ENCODE measurements around the gene DCST2. TPM values are rescaled to one million over a fixed set of nuclear protein-coding genes. Genes with fewer than 3 reads are reported as not detected.
"Not testable (repeated sequence)": the region's sequence is repeated elsewhere in the genome, so short reads cannot be mapped to it uniquely, and the experiment has no call there.

Gene DCST2
- total RNA-seq, 2 donors from 2014 or later = 0.48 to 1.1 TPM

GRCh38 chr1:155004352-155005075 is 29.1 kb downstream of the DCST2 start:
- no peak for DNase-seq (ENCODE audit: low spot score)
- intact Hi-C loops (cut with DNase I) = loop anchor here in 1 of 2 donors (5.0 kb wide), 1 partner anchor 42 kb away; the partner anchor contains the start of gene PYGO2

GRCh38 chr1:155003766-155004351 is 29.7 kb downstream of the DCST2 start:
- peak; percentile 90 for DNase-seq (ENCODE audit: low spot score)
- intact Hi-C loops (cut with DNase I) = loop anchor here in 1 of 2 donors (2.0 kb wide), 1 partner anchor 47 kb away; the partner anchor contains the start of gene ADAM15

GRCh38 chr1:155003227-155003765 is 30.3 kb downstream of the DCST2 start:
- no peak for DNase-seq (ENCODE audit: low spot score)
- intact Hi-C loops (cut with DNase I) = loop anchor here in 1 of 2 donors (2.0 kb wide), 1 partner anchor 48 kb away; the partner anchor contains the start of gene ADAM15

- DNase-seq (ENCODE audit: low spot score) = no peak
- intact Hi-C loops (cut with DNase I) = loop anchor here (1.0 to 2.0 kb wide), 2 partner anchors 48 kb away; partner anchors contain the start of gene ADAM15 (in 1 of the 2)
Observed at GRCh38 chr1:155002464-155003226, 30.9 kb downstream of the DCST2 start, which contains the start of gene ZBTB7B. Gene ZBTB7B, plus strand, starts transcription at chr1:155002802. Its CDS starts 11,859 bp downstream, at chr1:155014661.

GRCh38 chr1:155001675-155002463 is 31.7 kb downstream of the DCST2 start:
- peak; percentile 100 for DNase-seq (ENCODE audit: low spot score)
- intact Hi-C loops (cut with DNase I) = loop anchor here (1.0 to 2.0 kb wide), 2 partner anchors 48 to 49 kb away; partner anchors contain the start of gene ADAM15 (in 1 of the 2)

- DNase-seq (ENCODE audit: low spot score) = no peak
- intact Hi-C loops (cut with DNase I) = no loop called here
Observed at GRCh38 chr1:155001425-155001674, 32.2 kb downstream of the DCST2 start.

- peak; percentile 95 for DNase-seq (ENCODE audit: low spot score)
- intact Hi-C loops (cut with DNase I) = no loop called here
Observed at GRCh38 chr1:155000726-155001424, 32.7 kb downstream of the DCST2 start.

GRCh38 chr1:155000411-155000725 is 33.2 kb downstream of the DCST2 start:
- DNase-seq (ENCODE audit: low spot score) = peak; percentile 81
- intact Hi-C loops (cut with DNase I) = no loop called here

- intact Hi-C loops (cut with DNase I) = no loop called here
- DNase-seq (ENCODE audit: low spot score) = peak; percentile 80
Observed at GRCh38 chr1:154999571-155000410, 33.8 kb downstream of the DCST2 start.

GRCh38 chr1:154998818-154999570 is 34.6 kb downstream of the DCST2 start:
- DNase-seq (ENCODE audit: low spot score) = peak; percentile 92
- intact Hi-C loops (cut with DNase I) = no loop called here

GRCh38 chr1:154998201-154998780 is 35.3 kb downstream of the DCST2 start:
- intact Hi-C loops (cut with DNase I) = no loop called here
- peak; percentile 52 for DNase-seq (ENCODE audit: low spot score)

GRCh38 chr1:154996966-154997701 is 36.4 kb downstream of the DCST2 start:
- intact Hi-C loops (cut with DNase I) = no loop called here
- DNase-seq (ENCODE audit: low spot score) = peak; percentile 47

- intact Hi-C loops (cut with DNase I) = not testable (repeated sequence)
- DNase-seq (ENCODE audit: low spot score) = peak; percentile 82
Observed at GRCh38 chr1:154995301-154995983, 38.1 kb downstream of the DCST2 start.

GRCh38 chr1:154994591-154994990 is 39.0 kb downstream of the DCST2 start:
- no peak for DNase-seq (ENCODE audit: low spot score)
- intact Hi-C loops (cut with DNase I) = no loop called here

GRCh38 chr1:154994269-154994587 is 39.4 kb downstream of the DCST2 start:
- intact Hi-C loops (cut with DNase I) = no loop called here
- peak; percentile 12 for DNase-seq (ENCODE audit: low spot score)

All from posterior vena cava (tissue), 2 donors.